HG03469 (cell line): ENCODE results near the gene LYPD4.
"Not testable (repeated sequence)": the region's sequence is repeated elsewhere in the genome, so short reads cannot be mapped to it uniquely, and the experiment has no call there.

ENCODE experiments used
- ATAC-seq: cut with Tn5 transposase; IDR thresholded peaks from one replicate; pipeline ENCODE4 v1.9.1; 2021; ENCODE audit warnings: mild to moderate bottlenecking, moderate library complexity, moderate number of reproducible peaks; ENCODE audit not compliant: unreplicated experiment

Gene LYPD4

DNA sequence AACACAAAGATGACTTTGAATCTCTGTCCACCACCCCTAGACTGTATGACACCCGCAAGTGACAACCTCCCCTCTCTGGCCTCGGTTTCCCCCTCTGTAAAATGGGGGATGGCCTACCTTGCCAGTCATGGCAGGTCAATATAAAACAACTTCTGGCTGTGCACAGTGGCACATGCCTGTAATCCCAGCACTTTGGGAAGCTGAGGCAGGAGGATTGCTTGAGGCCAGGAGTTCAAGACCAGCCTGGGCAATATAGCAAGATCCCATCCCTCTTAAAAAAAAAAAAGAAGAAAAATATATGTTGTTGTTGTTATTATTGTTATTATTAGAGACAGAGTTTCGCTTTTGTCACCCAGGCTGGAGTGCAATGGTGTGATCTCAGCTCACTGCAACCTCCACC, 31.5 kb upstream of the LYPD4 start:
- not testable (repeated sequence) for ATAC-seq

DNA sequence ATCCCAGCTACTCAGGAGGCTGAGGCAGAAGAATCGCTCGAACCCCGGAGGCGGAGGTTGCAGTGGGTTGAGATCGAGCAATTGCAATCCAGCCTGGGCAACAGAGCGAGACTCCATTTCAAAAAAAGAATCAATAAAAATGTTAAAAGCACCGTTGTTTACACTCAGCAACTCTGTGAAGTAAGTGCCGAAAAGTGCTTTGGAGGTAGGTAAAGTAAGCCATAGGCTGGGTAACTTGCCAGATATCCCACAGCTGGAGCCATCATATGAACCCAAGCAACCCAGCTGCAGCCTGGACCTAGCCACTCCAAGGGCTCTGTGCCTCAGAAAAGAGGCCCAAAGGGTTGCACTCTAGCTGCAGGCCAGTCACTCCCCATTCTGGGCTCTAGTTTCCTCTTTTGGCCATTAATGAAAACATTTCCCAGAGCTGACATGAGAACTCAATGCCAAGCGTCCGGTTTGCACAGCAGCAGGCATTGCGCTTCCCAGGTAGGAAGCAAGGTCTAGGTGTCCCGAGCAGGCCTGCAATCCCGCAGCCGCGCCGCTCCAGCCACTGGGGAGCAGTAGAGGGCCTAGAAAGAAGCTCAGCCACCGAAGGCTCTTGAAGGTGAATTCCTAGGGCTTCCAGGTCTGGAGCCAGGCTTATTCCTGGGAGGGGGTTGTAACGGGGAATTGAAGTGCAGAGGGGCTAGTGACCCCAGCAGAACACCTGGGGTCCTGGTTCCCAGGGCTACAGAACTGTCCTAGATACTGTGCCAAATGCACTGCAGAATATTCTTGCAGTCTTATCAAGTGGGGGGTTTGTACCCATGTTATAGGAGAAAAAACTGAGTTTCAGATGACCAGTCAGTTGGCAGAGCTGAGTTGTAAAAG, 28.5 kb upstream of the LYPD4 start:
- no peak for ATAC-seq

DNA sequence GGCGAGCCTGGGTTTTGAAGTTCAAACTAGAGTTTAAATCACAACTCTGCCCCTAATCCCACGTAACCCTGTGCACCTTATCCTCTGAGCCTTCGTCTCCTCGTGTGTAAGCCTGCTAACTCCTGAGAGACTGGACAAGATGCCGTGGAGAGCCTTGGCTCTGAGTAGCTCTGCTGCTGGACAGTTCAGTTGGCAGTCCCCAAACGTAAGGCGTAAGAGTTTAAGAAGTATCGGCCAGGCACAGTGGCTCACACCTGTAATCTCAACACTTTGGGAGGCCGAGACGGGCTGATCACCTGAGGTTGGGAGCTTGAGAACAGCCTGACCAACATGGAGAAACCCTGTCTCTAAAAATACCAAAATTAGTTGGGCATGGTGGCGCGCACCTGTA, 27.9 kb upstream of the LYPD4 start:
- ATAC-seq, result no peak

DNA sequence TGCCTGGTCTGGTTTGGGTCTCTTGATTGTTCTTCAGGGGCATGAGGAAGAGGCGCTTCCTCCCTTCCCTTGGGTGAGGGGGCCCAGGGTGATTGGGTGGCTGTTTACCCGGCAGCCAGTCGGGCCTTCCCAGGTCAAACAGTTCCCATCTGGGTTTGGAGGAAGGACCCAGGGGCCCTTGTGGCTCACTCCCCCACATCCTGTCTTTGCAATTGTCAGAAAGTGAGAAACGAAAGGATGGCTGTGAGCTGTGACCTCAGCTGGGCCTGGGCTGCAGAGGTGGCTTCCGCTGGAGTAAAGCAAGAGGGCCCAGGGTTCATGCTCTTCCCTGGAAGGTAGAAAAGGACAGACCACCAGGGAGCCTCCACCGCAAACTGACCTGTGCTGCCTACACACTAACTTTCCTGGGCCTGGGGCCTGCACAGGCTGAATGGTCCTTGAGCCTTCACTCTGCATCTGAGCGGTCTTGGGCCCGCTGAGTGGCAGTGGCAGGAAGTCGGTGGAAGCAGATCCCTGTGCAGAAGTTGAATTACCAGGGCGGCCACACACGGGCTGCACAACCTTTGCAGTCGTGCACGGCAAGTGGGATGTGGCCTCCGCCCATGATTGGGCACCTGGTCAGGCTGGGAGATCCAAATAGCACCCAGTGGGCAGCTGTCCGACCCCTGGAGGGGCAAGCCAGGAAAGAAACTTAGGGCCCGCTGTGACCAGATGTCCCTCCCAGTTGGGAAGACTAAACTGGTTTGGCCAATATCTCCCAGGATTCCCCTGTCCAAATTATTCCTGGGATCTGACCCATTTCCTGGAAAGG, 27.3 kb upstream of the LYPD4 start:
- no peak for ATAC-seq

DNA sequence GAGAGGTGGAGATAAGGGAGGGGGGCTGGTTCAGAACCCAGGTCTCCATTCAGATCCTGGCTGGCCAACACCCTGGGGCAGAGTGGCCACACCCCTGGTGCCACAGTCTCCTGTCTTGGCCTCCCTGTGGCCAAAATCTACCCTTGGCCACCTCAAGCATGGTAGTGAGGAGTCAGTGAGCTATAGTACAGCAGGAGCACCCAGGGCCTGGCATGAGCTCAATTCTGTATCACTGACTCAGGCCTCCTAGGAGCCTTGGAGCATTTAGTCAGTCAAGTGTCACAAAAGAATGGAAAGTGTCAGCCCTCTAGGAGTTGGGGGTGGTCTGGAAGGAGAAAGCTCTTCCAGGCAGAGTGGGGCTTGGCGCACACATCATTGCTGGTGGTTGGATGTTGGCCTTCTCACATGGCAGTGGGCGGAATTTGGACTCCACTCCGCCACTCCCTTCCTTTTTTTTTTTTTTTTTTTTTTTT, 26.0 kb upstream of the LYPD4 start:
- ATAC-seq, result no peak

DNA sequence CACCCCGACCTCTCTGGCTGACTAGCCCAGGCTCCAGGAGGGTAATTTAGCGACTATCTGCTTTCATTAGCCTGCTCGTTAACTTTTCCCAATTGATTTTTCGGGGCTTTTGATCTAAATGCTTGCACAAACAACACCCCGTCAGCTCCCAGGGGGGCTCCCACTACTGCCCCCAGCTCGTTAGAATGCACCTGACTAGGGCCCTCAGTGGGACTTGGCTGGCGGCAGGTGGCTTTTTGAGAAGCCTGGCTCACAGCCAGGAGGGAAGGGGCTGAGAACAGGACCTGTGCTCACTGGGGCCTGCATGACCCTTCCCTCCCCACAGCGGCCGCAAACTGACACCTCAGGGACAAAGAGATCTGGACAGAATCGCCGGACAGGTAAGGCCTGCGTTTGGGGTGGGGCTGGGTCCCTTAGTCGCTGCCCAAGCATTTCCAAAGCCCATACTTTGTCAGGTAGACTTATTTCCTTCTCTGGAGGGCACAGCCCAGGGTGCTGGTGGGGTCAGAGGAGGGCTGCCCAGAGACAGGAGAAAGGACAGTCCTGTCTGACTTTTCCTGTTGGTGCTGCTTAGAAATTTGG, 25.0 kb upstream of the LYPD4 start:
- ATAC-seq, result no peak

DNA sequence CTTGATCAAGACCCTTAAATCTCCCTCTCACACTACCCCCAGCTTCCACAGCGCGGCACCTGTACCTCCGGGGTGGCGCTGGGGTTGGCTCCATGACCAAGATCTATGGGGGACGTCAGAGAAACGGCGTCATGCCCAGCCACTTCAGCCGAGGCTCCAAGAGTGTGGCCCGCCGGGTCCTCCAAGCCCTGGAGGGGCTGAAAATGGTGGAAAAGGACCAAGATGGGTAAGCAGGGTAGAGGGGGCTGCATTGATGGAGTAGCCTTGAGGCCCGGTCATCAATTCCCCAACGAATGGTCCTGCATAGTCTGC, 24.5 kb upstream of the LYPD4 start:
- ATAC-seq, result no peak

DNA sequence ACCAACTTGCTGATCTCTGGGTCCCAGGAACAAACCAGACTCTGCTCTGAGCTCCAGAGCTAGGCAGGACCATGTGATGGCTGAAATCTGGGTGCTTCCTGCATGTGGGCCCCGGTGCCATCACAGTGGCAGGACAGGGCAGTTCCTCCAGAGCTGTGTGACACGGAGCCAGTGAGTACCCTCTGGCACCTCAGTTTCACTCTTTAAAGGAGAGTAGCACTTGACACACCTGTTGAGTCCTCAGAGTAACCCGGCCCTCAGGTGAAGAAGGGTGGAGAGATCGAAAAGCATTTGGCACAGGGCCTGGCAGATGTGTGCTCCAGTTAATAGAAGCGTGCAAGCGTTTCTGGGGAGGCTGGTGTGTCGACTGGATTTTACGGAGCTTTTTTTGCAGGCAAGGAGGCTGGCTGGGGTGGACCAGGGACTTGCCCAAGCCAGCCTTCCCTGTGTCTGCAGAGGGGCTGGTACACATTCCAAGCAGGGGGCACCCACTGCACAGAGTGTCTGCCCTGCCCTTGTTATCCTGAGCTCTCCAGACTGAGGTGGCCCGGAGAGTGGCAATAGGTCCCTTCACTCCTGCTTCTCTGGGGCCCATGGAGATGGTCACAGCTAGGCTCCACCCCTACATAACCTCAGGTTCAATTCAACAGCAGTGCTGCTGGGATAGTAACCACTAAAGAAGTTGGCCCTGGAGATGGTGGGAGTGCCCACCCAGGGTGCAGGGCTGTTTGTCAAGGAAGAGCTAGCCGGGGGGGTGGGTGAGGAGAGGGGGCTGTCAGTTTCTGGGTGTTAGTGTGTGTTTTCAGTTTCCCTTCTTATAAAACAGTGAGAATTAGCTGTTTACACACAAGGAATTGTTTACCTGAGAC, 23.9 kb upstream of the LYPD4 start:
- no peak for ATAC-seq

DNA sequence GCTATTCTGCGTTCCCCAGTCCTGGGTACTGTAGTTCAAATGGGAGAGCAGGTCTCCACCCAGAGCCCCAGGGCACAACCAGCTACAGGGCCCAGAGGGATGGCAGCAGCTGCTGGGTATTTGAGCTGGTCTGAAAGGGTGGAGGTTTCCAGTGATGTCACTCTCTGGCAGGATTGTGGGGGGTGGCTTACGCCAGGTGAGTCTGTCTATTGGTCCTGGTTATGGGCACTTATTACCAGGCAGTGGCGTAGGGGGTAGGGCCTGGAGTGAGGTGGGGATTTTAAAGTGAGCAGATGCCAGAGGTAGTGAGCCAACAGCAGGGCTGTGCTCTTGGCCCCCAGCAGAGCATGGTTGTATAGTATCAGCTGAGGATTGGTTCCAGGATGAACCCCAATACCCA, 21.8 kb upstream of the LYPD4 start:
- no peak for ATAC-seq

DNA sequence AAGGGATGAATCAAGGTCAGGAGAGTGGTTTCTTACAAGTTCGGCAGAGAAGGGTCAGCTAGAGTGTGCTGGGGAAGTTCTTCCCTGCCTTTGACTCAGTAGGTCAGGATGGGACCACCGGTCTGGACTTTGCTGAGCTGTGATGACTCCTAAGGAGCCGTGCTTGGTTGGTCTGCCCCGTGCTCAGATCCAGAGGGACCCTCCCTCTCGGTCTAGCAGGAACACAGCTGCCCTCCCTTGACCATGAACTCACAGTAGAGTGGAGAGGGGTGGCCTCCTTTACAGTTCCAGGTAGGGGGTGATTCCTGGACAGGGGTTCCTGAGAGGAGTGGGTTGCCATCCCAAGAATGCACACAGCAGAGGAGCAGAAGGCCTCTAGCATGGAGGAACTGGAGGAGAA, 19.9 kb upstream of the LYPD4 start:
- ATAC-seq, result no peak

DNA sequence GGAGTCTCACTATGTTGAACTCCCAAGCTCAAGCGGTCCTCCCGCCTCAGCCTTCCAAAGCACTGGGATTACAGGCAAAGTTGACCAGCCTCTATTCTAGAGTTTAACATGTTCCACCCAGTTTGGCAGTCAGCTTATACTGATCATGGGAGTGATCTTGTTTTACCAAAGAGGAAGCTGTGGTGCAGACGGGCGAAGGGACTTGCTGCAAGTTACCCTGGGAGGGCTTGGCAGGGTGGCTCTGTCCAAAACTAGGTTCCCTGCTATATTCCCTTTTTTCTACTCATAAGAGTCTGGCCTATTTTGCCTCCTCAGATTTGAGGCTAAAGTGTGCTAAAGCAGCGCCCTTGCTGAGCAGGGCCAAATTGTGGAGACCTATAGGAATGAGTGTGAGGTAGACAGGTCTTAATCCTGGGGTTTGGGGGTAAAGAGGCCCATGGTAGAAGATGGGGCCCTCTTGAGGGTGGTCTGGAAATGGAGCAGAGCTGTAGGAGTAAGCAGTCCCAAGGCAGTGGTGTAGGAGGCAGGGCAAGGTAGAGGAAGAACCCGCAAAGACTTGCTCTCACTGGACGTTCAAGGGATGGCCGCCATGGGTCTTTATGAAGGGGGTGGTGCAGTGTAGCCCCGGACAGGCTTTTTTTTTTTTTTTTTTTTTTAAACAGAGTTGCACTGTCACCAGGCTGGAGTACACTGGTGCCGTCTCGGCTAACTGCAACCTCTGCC, 18.9 kb upstream of the LYPD4 start:
- no peak for ATAC-seq

DNA sequence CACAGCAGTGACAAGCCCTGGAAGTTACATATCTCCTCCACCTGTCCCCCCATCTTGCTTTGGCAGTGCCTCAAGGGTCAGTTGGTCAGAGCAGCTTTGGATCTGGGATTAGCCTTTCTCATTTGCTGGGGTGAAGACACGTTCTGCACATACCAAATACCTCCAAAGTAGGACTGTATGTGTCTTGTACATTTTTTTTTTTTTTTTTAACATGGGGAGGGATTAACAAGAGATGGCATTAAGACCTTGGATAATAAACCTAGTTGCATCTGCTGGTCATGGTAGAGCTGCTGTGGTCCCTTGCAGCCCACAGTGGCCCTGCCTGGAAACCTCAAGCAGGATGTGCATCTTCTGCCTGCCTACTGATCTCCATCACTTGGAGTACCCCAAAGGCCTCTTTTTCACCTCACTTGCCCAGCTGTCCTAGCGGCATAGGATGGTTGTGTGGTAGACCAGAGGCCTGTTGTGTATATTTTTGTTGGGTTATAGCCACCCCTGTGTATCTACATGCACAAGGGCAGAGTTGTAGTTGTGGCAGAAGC, 18.0 kb upstream of the LYPD4 start:
- ATAC-seq, result no peak

DNA sequence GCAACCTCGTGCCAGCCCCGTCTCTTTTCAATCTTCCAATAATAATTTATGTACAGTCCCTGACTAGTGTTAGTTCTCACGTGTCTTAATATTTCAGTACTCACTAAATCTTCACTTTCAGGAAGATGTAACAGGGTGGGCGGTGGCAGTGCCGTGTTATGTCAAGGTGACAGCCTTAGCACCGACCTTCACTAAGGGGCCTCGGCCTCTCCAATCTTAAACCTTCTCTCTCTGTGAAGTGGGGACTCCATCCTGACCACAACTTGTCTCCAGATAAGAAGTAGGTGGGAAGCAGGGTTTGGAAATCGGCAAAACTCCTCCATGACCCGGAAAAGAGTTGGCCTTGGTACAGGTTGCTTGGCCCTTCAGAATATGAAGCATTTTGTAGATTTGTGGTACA, 17.4 kb upstream of the LYPD4 start:
- ATAC-seq, result no peak

DNA sequence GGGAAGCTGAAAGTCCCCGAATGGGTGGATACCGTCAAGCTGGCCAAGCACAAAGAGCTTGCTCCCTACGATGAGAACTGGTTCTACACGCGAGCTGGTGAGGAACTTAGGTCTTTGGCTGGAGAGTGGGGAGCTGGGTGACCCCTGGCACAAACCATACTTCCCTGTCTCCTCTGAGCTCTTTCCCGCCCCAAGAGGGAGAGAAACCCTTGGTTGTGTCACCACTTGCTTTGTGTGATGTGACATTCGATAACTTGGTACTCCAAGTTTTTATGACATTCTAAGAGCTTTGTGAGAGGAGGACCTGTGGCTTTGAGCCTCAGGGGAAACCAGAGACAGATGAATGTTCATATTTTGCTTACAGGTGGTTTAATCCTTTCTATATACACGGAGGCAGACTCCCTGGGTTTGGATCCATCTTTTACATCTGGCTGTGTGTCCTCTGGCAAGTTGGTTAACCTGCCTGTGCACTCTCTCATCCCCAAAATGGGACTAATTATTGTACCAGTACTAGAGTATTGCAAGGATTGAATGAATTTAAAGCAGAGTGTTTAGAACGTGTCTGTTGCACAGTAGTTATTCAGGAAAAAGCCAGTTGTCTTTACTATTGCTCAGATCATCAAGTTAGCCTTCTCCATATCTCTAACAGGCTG, 16.8 kb upstream of the LYPD4 start:
- no peak for ATAC-seq

DNA sequence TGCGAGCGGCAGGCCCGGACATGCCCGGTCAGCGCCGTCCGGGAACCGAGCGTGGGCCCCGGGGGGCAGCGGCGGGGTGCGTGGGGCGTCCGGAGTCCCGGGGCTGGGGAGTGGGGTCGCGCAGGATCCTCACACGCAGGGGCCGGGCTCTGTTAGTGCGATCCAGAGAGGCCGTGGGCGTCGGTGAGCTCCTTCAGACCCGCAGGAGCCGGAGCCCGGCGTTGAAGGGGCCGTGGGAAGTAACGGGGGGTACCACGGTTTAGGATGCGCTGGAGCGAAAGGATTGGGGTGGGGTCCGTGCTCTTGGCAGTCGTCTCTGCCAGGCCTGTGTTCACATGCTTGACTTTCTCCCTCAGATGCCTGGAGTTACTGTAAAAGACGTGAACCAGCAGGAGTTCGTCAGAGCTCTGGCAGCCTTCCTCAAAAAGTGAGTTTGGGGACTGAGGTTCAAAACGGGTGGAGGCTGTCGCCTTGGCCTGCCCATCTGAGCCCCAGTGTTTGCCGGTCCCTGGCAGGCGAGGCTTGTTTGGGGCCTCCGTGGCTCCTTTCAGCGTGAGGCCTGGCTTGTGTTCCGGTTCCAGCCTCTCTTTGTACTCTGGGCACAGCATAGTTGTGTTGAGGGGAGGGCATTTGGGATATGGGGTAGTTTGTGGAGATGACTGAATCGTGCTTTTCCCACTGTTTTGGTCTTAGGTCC, 16.1 kb upstream of the LYPD4 start:
- ATAC-seq, result no peak

DNA sequence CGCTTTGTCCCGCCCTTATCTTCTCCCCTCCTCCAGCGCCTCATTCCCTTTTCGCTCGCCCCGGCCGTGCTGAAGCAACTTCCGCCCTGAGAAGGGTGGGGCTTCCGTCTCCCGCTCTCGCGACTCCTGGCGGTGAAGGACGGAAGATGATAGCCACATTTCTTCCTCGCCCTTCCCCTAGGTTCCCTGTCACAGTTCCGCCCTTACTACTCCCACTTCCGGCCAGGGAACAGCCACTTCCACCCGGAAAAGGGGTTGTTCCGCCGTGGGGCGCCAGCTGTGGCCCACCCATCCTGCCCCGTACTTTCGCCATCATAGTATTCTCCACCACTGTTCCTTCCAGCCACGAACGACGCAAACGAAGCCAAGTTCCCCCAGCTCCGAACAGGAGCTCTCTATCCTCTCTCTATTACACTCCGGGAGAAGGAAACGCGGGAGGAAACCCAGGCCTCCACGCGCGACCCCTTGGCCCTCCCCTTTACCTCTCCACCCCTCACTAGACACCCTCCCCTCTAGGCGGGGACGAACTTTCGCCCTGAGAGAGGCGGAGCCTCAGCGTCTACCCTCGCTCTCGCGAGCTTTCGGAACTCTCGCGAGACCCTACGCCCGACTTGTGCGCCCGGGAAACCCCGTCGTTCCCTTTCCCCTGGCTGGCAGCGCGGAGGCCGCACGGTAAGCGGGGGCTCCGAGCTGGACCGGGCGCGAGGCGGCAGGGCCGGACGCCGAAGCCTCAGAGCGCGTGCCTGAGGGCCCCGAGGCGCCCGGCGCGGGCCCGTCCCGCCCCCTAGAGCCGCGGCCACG, 15.3 kb upstream of the LYPD4 start, which contains the start of gene RPS19:
Gene RPS19 (plus strand): TSS at position 638 of the 801 bp plus-strand sequence. CDS start 520 bp downstream, outside the sequence.
- ATAC-seq, result peak; percentile 65

DNA sequence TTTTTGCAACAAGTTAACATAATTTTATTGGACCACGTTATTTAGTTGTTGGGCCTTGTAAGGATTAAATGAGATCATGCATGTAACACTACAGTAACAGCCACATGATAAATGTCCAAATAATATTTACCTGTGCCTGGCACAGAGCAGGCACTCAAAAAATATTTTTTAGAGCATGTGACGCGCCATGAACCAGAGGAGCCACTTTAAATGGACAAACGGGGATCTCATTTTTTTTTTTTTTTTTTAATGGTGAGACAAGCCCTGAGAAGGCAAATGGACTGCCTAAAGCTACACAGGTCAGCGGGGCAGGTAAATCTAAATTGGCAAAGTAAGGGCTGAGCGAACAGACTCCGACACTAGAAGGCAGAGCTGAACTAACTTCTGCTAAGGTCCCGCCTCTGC, 14.7 kb upstream of the LYPD4 start:
- no peak for ATAC-seq

DNA sequence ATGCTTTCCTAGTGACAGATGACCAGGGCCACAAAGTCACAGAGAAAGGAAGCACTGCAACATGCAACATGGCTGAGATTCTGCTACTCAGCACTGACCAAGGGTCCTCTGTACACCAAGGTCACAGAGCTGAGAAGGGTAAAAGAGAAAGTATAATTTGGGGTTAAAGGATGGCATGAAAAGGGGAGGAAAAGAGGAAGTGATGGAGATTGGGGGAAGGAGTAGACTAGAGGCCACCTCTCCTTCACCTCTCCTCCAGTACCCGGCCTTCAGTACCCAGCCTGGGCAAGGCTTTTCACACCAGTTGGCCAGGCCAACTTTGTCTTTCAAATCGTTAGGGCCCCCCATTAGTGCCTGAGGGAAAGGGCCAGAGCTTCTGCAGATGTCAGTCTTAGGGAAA, 9.3 kb upstream of the LYPD4 start:
- no peak for ATAC-seq
